GM21367 (cell line): ENCODE results near the gene BCL11A.
A peak's percentile ranks its signal among the peaks of the same experiment; 100 is the strongest.

Source experiments
- ATAC-seq: cut with Tn5 transposase; IDR thresholded peaks from one replicate; pipeline ENCODE4 v1.9.1; 2021; ENCODE audit not compliant: unreplicated experiment

The BCL11A gene

GRCh38 chr2:60528281-60529020, 25.0 kb downstream of the BCL11A start:
- no peak for ATAC-seq

GRCh38 chr2:60527762-60528161, 25.7 kb downstream of the BCL11A start:
- no peak for ATAC-seq

- ATAC-seq: no peak
Measured at GRCh38 chr2:60526623-60527022, 26.8 kb downstream of the BCL11A start.

GRCh38 chr2:60525899-60526298, 27.6 kb downstream of the BCL11A start:
- no peak for ATAC-seq

- no peak for ATAC-seq
Measured at GRCh38 chr2:60524874-60525273, 28.6 kb downstream of the BCL11A start.

- ATAC-seq: no peak
Measured at GRCh38 chr2:60523963-60524362, 29.5 kb downstream of the BCL11A start.

GRCh38 chr2:60522462-60522861, 31.0 kb downstream of the BCL11A start:
- no peak for ATAC-seq

- ATAC-seq: no peak
Measured at GRCh38 chr2:60521626-60522025, 31.8 kb downstream of the BCL11A start.

GRCh38 chr2:60520917-60521539, 32.4 kb downstream of the BCL11A start:
- no peak for ATAC-seq

GRCh38 chr2:60520151-60520876, 33.1 kb downstream of the BCL11A start:
- ATAC-seq: no peak

GRCh38 chr2:60519231-60519863, 34.1 kb downstream of the BCL11A start:
- no peak for ATAC-seq

- ATAC-seq: no peak
Measured at GRCh38 chr2:60518567-60518966, 34.9 kb downstream of the BCL11A start.

GRCh38 chr2:60517446-60517845, 36.0 kb downstream of the BCL11A start:
- no peak for ATAC-seq

GRCh38 chr2:60516826-60517225, 36.6 kb downstream of the BCL11A start:
- ATAC-seq: no peak

GRCh38 chr2:60516383-60516811, 37.1 kb downstream of the BCL11A start:
- no peak for ATAC-seq

- peak; percentile 84 for ATAC-seq
Measured at GRCh38 chr2:60515721-60516226, 37.7 kb downstream of the BCL11A start.

GRCh38 chr2:60513996-60514395, 39.5 kb downstream of the BCL11A start:
- no peak for ATAC-seq

- ATAC-seq: no peak
Measured at GRCh38 chr2:60513191-60513590, 40.3 kb downstream of the BCL11A start.

- ATAC-seq: no peak
Measured at GRCh38 chr2:60512641-60513040, 40.8 kb downstream of the BCL11A start.

GRCh38 chr2:60512062-60512622, 41.3 kb downstream of the BCL11A start:
- peak; percentile 31 for ATAC-seq

GRCh38 chr2:60510713-60511112, 42.7 kb downstream of the BCL11A start:
- no peak for ATAC-seq
